HG03558 (cell line): ENCODE measurements around the gene ZNF644.

ENCODE experiments used
- ATAC-seq: cut with Tn5 transposase; IDR thresholded peaks from one replicate; pipeline ENCODE4 v1.9.1; 2021; ENCODE audit warnings: moderate number of reproducible peaks; ENCODE audit not compliant: unreplicated experiment; ENCODE audit errors: extremely low read depth

ZNF644 gene

DNA sequence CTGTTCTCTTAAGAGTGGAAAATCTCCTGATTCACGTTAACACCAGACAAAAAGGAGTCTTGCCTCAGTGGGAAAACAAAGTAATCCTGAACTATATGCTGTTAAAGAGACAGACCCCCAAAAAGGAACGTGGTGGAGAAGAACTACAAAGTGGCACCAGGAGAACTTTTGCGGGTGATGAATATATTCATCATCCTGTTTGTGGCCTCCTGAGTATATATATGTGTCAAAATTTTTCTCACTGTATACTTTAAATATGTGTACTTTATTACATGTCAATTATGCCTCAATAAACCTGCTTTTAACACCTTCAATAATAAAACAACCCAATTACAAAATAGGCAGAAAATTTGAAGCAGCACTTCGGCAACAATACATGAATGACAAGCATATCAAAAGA, 31.1 kb downstream of the ZNF644 start:
- ATAC-seq = no peak

DNA sequence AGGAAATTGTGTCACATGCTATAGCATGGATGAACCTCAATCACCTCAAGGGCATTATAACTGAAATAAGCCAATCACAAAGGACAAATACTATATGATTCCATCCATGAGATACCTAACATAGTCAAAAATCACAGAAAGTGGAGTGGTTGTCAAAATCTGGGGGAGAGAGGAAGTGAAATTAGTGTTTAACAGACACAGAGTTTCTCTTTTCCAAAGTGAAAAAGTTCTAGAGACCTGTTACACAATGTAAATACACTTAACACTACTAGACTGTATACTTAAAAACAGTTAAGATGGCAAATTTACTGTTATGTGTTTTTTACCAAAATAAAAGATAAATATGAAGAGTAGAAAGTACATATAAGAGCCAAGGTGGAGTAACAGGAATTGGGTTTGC, 31.8 kb downstream of the ZNF644 start:
- ATAC-seq = no peak

DNA sequence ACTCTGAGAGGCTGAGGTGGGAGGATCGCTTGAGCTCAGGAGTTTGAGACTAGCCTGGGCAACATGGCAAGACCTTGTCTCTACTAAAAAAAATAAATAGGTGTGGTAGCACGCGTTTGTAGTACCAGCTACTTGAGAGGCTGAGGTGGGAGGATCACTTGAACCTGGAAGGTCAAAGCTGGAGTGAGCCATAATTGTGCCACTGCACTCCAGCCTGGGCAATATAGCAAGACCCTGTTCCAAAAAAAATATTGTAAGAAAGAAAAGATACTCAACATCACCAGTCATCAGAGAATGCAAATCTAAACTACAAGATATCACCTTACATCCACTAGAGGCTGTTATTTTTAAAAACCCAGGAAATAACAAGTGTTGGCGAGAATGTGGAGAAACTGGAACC, 32.5 kb downstream of the ZNF644 start:
- no peak for ATAC-seq

DNA sequence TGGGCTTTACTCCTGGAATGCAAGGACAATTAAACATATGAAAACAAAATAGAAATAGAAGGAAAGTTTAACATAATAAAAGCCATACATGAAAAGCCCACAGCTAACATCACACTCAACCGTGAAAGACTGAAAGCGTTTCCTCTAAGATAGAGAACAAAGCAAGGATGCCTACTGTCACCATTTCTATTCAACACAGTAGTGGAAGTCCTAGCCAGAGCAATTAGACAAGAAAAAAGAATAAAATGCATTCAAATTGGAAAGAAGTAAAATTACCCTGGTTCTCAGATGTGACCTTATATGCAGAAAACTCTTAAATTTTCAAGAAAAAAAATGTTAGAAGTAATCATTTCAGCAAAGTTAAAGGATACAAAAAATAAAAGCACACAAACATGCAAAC, 34.0 kb downstream of the ZNF644 start:
- ATAC-seq = no peak

DNA sequence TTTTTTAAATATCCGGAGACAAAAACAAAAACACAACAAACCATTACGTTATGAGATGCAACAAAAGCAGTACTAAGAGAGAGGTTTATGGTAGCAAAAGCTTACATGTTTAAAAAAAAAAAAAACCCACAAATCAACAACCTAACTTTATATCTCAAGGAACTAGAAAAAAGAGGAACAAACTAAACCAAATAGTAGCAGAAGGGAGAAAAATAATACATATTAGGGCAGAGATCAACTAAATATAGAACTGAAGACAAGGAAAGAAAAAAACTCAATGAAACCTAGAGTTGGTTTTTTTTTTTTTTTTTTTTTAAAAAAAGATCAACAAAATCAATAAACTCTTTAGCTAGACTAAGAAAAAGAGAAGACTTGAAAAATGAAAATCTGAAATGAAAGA, 34.9 kb downstream of the ZNF644 start:
- no peak for ATAC-seq

DNA sequence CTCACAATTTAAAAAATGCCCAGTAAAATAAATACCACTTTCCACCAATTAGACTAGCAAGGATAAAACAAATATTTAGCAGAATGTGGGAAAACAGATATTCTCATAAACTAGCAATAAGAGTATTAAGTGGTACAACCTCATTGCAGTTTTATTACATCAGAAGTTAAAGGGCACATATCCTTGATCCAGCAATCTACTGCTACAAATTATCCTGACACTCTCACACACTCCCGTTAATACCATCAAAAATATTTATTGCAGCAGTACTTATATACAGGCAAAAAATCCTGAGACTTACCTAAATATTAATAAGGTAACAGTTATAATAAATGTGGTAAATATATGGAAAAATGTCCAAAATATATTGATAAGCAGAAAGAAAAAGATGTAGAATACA, 44.3 kb downstream of the ZNF644 start:
- no peak for ATAC-seq

DNA sequence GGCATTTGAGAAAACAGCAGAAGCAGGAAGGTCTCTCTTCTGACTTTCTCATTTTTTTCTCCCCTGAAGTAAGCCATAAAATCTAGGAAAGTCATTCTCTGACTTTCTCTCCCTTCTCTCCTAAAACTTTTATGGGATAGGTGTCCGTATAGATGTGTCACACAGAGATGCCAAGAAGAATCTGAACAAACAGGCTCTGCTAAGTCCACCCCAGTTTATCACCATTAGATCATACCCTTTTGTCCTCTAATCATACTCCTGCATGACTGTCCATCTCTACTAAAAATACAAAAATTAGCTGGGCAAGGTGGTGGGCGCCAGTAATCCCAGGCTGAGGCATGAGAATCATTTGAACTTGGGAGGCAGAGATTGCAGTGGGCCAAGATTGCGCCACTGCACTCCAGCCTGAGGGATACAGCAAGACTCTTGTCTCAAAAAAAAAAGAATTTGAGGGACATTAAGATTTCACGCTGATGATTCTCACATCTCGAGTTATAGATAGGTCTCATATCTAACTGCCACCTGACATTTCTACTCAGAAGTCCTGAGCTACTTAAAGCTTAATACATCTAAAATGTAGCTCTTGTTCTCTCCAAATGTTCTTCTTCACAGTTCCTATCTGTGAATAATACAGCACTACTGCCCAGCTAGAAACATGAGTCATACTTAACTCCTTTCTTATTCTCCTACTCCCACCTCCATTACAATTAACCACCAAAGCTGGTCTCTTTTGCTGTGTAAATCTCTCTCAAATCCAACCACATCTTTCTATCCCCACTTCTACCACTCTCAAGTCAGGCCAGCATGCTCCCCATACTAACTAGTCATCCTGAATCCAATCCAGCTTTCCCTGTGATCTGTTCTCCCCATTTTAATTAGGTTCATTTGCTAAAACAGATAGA, 47.7 kb downstream of the ZNF644 start:
- no peak for ATAC-seq

DNA sequence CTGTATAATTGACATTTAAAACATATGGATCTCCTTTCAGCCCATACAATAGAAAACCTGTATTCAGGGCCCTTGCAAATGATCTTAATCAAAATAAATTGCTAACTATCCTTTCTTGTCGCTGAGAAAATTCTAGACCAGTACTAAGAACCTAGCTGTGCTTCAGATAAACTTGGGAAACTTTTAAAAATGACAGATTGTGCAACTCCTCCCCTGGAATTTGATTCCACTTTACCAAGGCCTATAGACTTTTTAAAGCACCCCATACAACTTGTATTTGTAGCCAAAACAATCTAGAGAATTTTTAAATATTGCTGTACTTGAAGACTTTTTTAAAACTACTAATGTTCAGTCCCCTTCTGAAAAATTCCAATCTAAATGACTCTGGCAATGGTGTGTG, 51.6 kb downstream of the ZNF644 start:
- ATAC-seq = no peak

DNA sequence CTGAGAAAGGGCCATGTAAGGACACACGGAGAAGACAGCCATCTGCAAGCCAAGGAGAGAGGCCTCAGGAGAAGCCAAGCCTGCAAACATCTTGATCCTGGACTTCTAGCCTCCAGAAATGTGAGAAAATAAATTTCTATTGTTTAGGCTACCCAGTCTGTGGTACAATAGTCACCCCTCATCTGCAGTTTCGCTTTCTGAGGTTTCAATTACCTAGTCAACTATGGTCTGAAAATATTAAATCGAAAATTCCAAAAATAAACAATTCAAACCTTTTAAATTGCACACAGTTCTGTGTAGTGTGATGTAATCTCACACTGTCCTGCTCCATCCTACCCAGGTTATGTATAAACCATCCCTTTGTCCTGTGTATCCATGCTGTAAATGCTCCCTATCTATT, 52.6 kb downstream of the ZNF644 start:
- ATAC-seq = no peak

DNA sequence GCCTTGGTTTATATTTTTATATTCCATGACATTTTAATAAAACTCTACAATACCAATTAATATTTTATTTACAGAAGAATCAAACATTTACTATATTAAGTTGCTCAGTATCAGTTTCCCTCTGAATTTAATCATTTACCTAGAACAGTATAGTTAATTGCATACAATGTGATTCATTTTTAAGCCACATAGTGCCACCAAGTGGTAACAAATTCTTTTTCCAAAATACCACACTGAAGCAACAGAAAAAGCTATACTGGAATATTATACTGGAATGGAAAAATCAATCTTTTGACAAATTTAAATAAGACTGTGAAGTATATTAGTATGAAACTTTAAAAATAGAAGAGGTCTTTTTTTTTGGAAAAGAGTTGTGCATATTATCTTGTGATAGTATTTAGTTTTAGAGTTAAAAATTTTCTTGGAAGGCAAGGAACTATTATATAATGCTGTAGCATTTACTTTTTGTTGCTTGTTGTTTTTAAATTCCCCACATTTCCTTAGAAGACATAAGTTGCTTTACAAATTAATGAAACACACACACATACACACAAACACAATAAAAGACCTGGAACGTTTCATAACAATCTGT, 57.3 kb downstream of the ZNF644 start:
- ATAC-seq = no peak

DNA sequence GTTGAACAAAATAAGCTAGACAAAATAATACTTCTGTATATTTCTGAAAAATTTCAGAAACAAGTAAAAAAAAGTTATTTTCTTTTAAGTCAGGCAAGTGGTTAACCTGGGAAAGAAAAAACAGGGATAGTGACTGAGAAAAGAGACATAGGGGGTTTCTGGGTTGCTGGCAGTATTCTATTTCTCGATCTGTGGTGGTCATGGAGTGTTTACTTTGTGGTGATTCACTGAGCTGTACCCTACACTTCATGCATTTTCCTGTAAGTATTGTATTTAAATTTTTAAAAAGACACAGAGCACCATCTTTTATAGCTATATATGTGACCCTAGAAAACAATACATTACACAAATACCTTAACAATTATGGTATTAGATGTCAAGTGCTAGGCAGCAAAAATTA, 58.2 kb downstream of the ZNF644 start:
- no peak for ATAC-seq

DNA sequence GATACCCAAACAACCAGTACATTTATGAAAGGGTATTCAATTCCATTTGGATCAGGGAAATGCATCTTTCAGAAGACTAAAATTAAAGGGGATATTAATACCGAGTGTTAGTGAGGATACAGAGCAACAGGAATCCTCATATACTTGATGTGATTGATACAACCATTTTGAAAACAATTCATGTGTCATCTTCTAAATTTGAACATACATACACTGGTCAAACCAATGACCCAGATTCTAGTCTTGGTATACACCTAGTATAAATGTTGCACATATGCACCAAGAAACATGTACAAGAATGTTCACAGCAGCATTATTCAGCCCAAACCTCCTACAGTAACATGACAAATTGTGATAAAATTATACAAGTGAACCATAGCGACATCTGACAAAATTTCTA, 58.6 kb downstream of the ZNF644 start:
- no peak for ATAC-seq

DNA sequence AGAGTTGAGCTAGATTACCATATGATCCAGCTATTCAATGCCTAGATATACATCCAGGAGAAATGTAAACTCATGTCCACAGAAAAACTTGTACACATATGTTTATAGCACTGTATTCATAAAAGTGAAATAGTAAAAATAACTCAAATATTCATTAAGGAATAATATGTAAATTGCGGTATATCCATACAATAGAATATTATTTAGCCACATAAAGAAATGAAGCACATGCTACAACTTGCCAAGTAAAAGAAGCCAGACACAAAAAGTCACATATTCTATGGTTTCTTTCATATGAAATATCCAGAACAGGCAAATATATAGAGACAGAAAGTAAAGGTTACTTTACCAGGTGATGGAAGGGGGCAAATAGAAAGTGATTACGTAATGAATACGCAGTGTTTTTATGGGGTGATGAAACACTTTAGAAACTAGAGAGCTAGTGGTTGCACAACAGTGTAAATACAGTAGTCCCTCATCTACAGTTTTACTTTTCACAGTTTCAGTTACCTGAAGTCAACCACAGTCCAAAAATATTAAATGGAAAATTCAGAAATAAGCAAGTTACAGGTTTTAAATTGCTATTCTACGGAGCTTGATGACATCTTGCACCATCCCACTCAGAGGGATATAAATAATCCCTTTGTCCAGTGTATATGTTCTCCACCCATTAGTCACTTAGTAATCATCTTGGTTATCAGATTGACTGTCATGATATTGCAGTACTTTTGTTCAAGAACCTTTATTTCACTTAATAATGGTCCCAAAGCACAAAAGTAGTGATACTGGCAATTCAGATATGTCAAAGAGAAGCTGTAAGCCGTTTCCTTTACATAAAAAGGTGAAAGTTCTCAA, 62.3 kb downstream of the ZNF644 start:
- no peak for ATAC-seq

DNA sequence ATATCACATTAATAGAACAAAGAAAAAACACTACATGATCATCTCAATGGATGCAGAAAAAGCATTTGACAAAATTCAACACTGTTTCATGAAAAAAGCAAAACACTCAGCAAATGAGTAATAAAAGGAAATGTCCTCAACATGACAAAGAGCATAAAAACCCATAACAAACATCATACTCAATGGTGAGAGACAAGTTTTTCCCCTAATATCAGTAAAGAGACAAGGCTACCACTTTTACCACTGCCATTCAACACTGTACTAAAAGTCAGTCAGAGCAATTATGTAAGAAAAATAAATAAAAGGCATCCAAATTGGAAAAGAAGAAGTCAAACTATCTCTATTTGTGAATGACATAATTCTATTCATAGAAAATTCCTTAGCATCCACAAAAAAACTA, 64.3 kb downstream of the ZNF644 start:
- no peak for ATAC-seq

DNA sequence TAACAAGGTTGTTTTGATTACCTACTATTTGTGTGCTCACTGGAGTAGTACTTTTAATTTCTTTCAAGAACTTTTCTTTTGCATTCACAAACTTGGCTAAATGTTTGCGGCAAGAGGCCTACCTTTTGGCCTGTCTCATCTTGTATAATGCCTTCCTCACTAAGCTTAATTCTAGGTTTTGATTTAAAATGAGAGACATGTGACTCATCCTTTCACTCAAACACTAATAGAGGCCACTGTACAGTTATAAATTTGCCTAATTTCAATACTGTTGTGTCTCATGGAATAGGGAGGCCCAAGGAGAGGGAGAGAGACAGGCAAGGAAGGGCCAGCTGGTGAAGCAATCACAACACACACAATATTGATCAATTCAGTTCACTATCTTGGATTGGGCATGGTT, 66.1 kb downstream of the ZNF644 start:
- no peak for ATAC-seq

DNA sequence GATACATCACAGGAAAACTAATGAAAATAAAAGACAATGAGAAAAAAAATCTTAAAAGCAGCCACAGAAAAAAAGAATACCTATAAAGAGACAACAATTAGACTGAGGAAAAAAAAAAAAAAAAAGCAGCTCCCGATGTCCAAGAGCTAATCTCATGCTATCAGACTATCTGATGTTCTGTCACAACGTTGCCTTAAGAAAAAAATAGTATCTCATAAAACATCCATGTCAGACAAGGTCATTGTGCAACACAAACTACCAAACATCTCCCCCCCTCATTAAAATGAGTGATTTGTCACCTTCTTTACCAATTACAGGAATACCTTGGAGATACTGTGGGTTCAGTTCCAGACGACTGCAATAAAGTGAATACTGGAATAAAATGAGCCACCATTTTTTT, 68.9 kb downstream of the ZNF644 start:
- ATAC-seq = no peak

DNA sequence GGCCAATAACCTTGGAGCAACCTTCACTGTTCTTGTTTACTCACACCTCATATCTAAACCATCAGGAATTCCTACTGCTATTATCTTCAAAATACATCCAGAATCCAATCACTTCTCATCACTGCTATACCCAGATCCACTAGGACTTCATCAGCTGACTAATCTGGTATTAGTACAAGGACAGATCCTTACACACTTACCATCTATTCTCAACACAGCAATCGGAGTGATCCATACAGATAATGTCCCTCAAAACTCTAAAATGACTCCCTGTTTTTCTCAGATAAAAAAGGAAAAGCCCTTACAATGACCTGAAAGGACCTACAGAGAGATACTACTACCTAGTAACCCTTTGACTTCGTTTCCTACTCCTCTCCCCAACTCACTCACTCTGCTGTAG, 70.8 kb downstream of the ZNF644 start:
- ATAC-seq = no peak

DNA sequence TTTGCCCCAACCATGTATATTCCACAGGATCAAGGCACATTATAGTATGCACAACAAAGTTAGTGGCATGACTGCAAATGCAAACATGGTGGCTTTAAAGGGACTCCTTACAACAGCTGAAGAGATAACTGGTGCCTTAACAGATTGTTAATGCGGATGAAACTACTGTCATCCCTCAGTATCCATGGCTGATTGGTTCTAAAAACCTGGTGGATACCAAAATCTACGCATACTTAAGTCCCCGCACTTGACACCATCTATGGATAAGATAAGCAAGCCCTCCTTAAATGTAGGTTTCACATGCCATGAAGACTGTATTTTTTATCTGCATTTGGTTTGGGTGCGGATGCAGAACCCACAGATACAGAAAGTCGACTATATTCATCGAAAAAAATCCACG, 73.5 kb downstream of the ZNF644 start:
- no peak for ATAC-seq

DNA sequence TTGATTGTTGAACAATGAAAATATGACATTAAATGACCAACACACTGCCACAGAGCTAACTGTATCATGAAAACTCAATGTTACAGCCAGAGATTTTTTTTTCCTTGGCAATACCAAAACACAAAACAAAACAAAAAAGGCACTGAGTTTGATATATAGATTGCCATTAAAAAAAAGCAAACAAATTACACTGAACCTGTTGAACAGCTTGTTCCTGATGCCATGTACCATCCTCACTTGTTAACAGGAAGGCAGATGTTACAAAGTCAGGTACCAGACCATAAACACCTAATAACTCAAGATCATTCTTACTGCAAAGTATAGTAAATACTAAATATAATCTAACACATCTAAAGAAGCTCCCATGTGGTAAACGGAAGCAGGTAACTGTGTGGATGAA, 75.2 kb downstream of the ZNF644 start:
- ATAC-seq = no peak

DNA sequence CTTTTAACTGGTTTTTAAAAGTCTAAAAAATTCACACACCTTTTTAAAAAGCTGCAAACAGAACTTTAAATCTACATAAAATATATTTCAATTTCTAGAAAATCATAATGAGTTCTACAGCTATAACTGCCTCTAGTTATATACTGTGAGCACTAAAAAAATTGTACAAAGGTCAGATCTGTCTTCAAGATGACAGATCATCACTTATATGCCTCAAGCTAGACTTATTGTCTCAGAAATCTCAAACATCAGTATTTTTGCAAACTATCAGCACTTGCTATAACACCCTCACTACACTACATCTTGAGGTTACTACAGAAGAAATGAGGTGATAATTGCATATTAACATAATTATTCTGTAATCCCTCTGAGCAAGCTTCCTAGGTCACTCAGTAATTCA, 76.5 kb downstream of the ZNF644 start:
- no peak for ATAC-seq

DNA sequence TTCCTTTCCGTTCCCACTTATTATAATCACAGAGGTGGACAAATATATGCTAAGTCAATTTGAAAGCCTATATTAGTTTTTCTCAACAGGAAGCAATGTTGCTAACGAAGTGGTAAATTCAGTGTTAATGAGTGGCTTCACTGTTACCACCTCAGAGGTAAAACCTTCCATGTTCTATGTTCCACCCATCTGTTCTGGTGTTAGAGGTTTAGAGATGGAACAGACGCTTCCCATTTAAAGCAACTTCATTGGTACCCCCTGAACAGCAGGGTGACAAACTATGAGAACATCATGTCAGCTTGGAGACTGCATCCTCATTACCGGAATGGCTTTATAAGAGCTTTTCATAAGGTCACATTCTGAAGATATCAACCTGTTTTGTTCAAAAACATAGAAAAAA, 77.9 kb downstream of the ZNF644 start:
- no peak for ATAC-seq
